Cardiac muscle cell (in vitro differentiated cells and primary cell): ENCODE results near the gene INPP5A. TPM values are rescaled to one million over a fixed set of nuclear protein-coding genes. Genes with fewer than 3 reads are reported as not detected.

ENCODE experiments used
- DNase-seq, 2 donors: peaks; one replicate each; pipeline versions ENCODE4 v3.0.0 to v3.0.0-alpha.2; 2010 to 2017; ENCODE audit warnings: low read depth in 1 of 2, low spot score in 1 of 2
- H3K27ac ChIP-seq: fragments of 200-600 bp; sonication (generic); 2 replicates; pipeline ENCODE4 v1.5.1; 2016
- H3K27me3 ChIP-seq: fragments of 200-600 bp; sonication (generic); 2 replicates; pipeline ENCODE4 v1.6.0; 2016; ENCODE audit warnings: control low read depth
- H3K36me3 ChIP-seq: fragments of 200-600 bp; sonication (generic); 2 replicates; pipeline ENCODE4 v1.5.1; 2016; ENCODE audit warnings: control low read depth
- H3K4me1 ChIP-seq: fragments of 200-600 bp; sonication (generic); 2 replicates; pipeline ENCODE4 v1.8.1; 2017; ENCODE audit warnings: low read depth, mild to moderate bottlenecking, mixed run types
- H3K4me3 ChIP-seq: fragments of 200-600 bp; sonication (generic); 2 replicates; pipeline ENCODE4 v1.5.1; 2016; ENCODE audit warnings: mild to moderate bottlenecking
- H3K9me3 ChIP-seq: fragments of 200-600 bp; sonication (generic); 2 replicates; pipeline ENCODE4 v1.5.1; 2017; ENCODE audit warnings: low read depth, mild to moderate bottlenecking, control low read depth
- CTCF ChIP-seq: IDR thresholded peaks from 2 replicates; pipeline ENCODE4 v1.5.1; 2012; ENCODE audit warnings: low read depth, mild to moderate bottlenecking, low read length
- polyA plus RNA-seq: library from polyadenylated mRNA; unstranded; fragments of >200 nt; fragmentation: Nextera tagmentation; extraction: Ambion mirVana; gene quantifications from 2 replicates; pipeline ENCODE4 v1.2.1, GENCODE V29; 2016
- total RNA-seq: library from RNA; depleted of rRNA; stranded (reverse); fragments of >200 nt; gene quantifications from 2 replicates; pipeline ENCODE4 v1.2.3, GENCODE V29; 2016

The INPP5A gene
- total and polyA plus RNA-seq, 2 experiments from 2014 or later, result 87.0 to 90.4 TPM

GRCh38 chr10:132804785-132805426, 267.3 kb downstream of the INPP5A start:
- Histone ChIP-seq H3K4me1 (no peaks in the 10 kb centered on the region), H3K27ac (no peak overlapping the region)

GRCh38 chr10:132805599-132805998, 268.0 kb downstream of the INPP5A start:
- Histone ChIP-seq H3K27me3 (no peaks in the 10 kb centered on the region), H3K36me3 (no peaks in the 10 kb centered on the region), H3K4me1 (no peaks in the 10 kb centered on the region), H3K27ac (no peak overlapping the region), H3K9me3 (no peaks in the 10 kb centered on the region), H3K4me3 (no peak overlapping the region)
- no peak for TF ChIP-seq CTCF
- no peak for DNase-seq

More at GRCh38 chr10:132804785-132805426, 267.3 kb downstream of the INPP5A start:
- no peak overlapping the region for H3K4me3 ChIP-seq
- no peak for TF ChIP-seq CTCF
- no peaks in the 10 kb centered on the region for H3K36me3 ChIP-seq
- no peak for DNase-seq
- no peaks in the 10 kb centered on the region for H3K27me3 ChIP-seq
- no peaks in the 10 kb centered on the region for H3K9me3 ChIP-seq

- no peak for TF ChIP-seq CTCF
- H3K9me3 ChIP-seq, result no peaks in the 10 kb centered on the region
- DNase-seq, result no peak
- H3K36me3 ChIP-seq, result no peaks in the 10 kb centered on the region
- H3K4me1 ChIP-seq, result no peaks in the 10 kb centered on the region
- no peaks in the 10 kb centered on the region for H3K27me3 ChIP-seq
- no peak overlapping the region for H3K4me3 ChIP-seq
- H3K27ac ChIP-seq, result no peak overlapping the region
Observed at GRCh38 chr10:132806110-132806509, 268.5 kb downstream of the INPP5A start.

- TF ChIP-seq CTCF, result no peak
- Histone ChIP-seq H3K27ac (no peak overlapping the region), H3K9me3 (no peaks in the 10 kb centered on the region), H3K4me1 (no peaks in the 10 kb centered on the region), H3K4me3 (no peak overlapping the region), H3K36me3 (no peaks in the 10 kb centered on the region), H3K27me3 (no peaks in the 10 kb centered on the region)
- no peak for DNase-seq
Observed at GRCh38 chr10:132806561-132807003, 269.0 kb downstream of the INPP5A start.

GRCh38 chr10:132807621-132808049, 270.0 kb downstream of the INPP5A start:
- Histone ChIP-seq H3K27me3 (no peaks in the 10 kb centered on the region), H3K27ac (no peak overlapping the region), H3K36me3 (no peaks in the 10 kb centered on the region), H3K4me1 (no peaks in the 10 kb centered on the region), H3K9me3 (no peaks in the 10 kb centered on the region), H3K4me3 (no peak overlapping the region)
- no peak for DNase-seq
- no peak for TF ChIP-seq CTCF
